ENCODE measurements around the gene PCDHB2. TPM values are rescaled to one million over a fixed set of nuclear protein-coding genes. Genes with fewer than 3 reads are reported as not detected.
"Not testable (repeated sequence)": the region's sequence is repeated elsewhere in the genome, so short reads cannot be mapped to it uniquely, and the experiment has no call there.

Gene PCDHB2
- not detected for total RNA-seq

GRCh38 chr5:141094481-141095262 is at the start of gene PCDHB2:
Gene PCDHB2 (plus strand): TSS chr5:141094615. CDS start chr5:141094791, 176 bp downstream.
- Mint-ChIP-seq H3K4me3 (peak within 1 kb of the TSS; percentile 28), H3K9me3 (peaks cover 21% of the 10 kb centered on the region), H3K36me3 (ENCODE audit: low read depth) (peaks cover 13% of the 10 kb centered on the region), H3K4me1 (ENCODE audit: low read depth) (no peaks in the 10 kb centered on the region), H3K27me3 (ENCODE audit: low read depth) (peaks cover 34% of the 10 kb centered on the region), H3K27ac (no peak within 1 kb of the TSS)
- intact Hi-C loops (cut with micrococcal nuclease) = no loop called here
- CTCF ChIA-PET = interaction anchor here (0.6 to 1.8 kb wide), 2 partner anchors 9 to 345 kb away, joined by 4 to 9 read pairs; no protein-coding TSS in a partner anchor
- peak; percentile 26 for DNase-seq

- no peak within 1 kb of the TSS for H3K27ac Mint-ChIP-seq
- H3K9me3 Mint-ChIP-seq = peaks cover 3% of the 10 kb centered on the region
- H3K27me3 Mint-ChIP-seq (ENCODE audit: low read depth) = peaks cover 48% of the 10 kb centered on the region
- DNase-seq = no peak
- H3K4me3 Mint-ChIP-seq = peak within 1 kb of the TSS; percentile 68
- no peaks in the 10 kb centered on the region for H3K36me3 Mint-ChIP-seq (ENCODE audit: low read depth)
- CTCF ChIA-PET = interaction anchor here (1.1 kb wide), 2 partner anchors 42 to 229 kb away, joined by 3 read pairs; partner anchors contain the start of gene PCDHA5
- intact Hi-C loops (cut with micrococcal nuclease) = no loop called here
- peaks cover 8% of the 10 kb centered on the region for H3K4me1 Mint-ChIP-seq (ENCODE audit: low read depth)
These were observed 43.5 kb upstream of the PCDHB2 start, which contains the start of gene PCDHB1 for GRCh38 chr5:141050622-141051520. Gene PCDHB1 (plus strand): TSS chr5:141051374. CDS start chr5:141051471, 97 bp downstream.

- CTCF ChIA-PET = interaction anchor here (1.1 kb wide), 1 partner anchor 230 kb away, joined by 3 read pairs; the partner anchor contains the start of gene PCDHA5
- Mint-ChIP-seq H3K36me3 (ENCODE audit: low read depth) (no peaks in the 10 kb centered on the region), H3K4me3 (peak overlapping the region; percentile 68), H3K27ac (no peak overlapping the region), H3K4me1 (ENCODE audit: low read depth) (peaks cover 8% of the 10 kb centered on the region), H3K27me3 (ENCODE audit: low read depth) (peaks cover 46% of the 10 kb centered on the region), H3K9me3 (peaks cover 3% of the 10 kb centered on the region)
- intact Hi-C loops (cut with micrococcal nuclease) = no loop called here
- no peak for DNase-seq
These were observed 42.9 kb upstream of the PCDHB2 start for GRCh38 chr5:141051521-141051866.

- CTCF ChIA-PET = interaction anchor here (0.7 kb wide), 4 partner anchors 32 to 247 kb away, joined by 3 to 5 read pairs (median 3); no protein-coding TSS in a partner anchor
- intact Hi-C loops (cut with micrococcal nuclease) = no loop called here
- H3K9me3 Mint-ChIP-seq = peaks cover 4% of the 10 kb centered on the region
These were observed 16.6 kb upstream of the PCDHB2 start for GRCh38 chr5:141077826-141078225.

GRCh38 chr5:141082228-141082627 is 12.2 kb upstream of the PCDHB2 start:
- CTCF ChIA-PET = no interaction called here
- peaks cover 3% of the 10 kb centered on the region for H3K9me3 Mint-ChIP-seq
- H3K27ac Mint-ChIP-seq = no peak overlapping the region
- H3K27me3 Mint-ChIP-seq (ENCODE audit: low read depth) = peaks cover 29% of the 10 kb centered on the region
- peaks cover 3% of the 10 kb centered on the region for H3K36me3 Mint-ChIP-seq (ENCODE audit: low read depth)
- no peak overlapping the region for H3K4me3 Mint-ChIP-seq
- intact Hi-C loops (cut with micrococcal nuclease) = loop anchor here (5.0 to 10.0 kb wide), 3 partner anchors 90 to 443 kb away; partner anchors contain the start of genes PCDHB7 and TAF7
- no peak for DNase-seq
- H3K4me1 Mint-ChIP-seq (ENCODE audit: low read depth) = peaks cover 6% of the 10 kb centered on the region

More at GRCh38 chr5:141077826-141078225, 16.6 kb upstream of the PCDHB2 start:
- Mint-ChIP-seq H3K27ac (no peak overlapping the region), H3K36me3 (ENCODE audit: low read depth) (peaks cover 6% of the 10 kb centered on the region), H3K27me3 (ENCODE audit: low read depth) (peaks cover 24% of the 10 kb centered on the region), H3K4me1 (ENCODE audit: low read depth) (no peaks in the 10 kb centered on the region), H3K4me3 (peak overlapping the region; percentile 32)
- DNase-seq = no peak

- Mint-ChIP-seq H3K9me3 (peaks cover 4% of the 10 kb centered on the region), H3K4me1 (ENCODE audit: low read depth) (peaks cover 6% of the 10 kb centered on the region), H3K36me3 (ENCODE audit: low read depth) (peaks cover 2% of the 10 kb centered on the region), H3K4me3 (peak overlapping the region; percentile 85), H3K27ac (no peak overlapping the region), H3K27me3 (ENCODE audit: low read depth) (peaks cover 23% of the 10 kb centered on the region)
- peak; percentile 77 for DNase-seq
- intact Hi-C loops (cut with micrococcal nuclease) = loop anchor here (1.0 to 10.0 kb wide), 4 partner anchors 88 to 480 kb away; partner anchors contain the start of genes PCDHB7 and TAF7
- CTCF ChIA-PET = interaction anchor here (1.0 kb wide), 1 partner anchor 278 kb away, joined by 4 read pairs; no protein-coding TSS in a partner anchor
These were observed 9.9 kb upstream of the PCDHB2 start for GRCh38 chr5:141084487-141084989.

GRCh38 chr5:141095263-141095641 is 837 bp downstream of the PCDHB2 start:
- Mint-ChIP-seq H3K4me3 (no peak overlapping the region), H3K36me3 (ENCODE audit: low read depth) (peaks cover 13% of the 10 kb centered on the region), H3K27me3 (ENCODE audit: low read depth) (peaks cover 38% of the 10 kb centered on the region), H3K27ac (no peak overlapping the region), H3K4me1 (ENCODE audit: low read depth) (no peaks in the 10 kb centered on the region), H3K9me3 (peaks cover 21% of the 10 kb centered on the region)
- intact Hi-C loops (cut with micrococcal nuclease) = no loop called here
- DNase-seq = no peak
- CTCF ChIA-PET = interaction anchor here (1.8 kb wide), 1 partner anchor 9 kb away, joined by 9 read pairs; no protein-coding TSS in a partner anchor

GRCh38 chr5:141096181-141096580 is 1.8 kb downstream of the PCDHB2 start:
- peaks cover 17% of the 10 kb centered on the region for H3K36me3 Mint-ChIP-seq (ENCODE audit: low read depth)
- H3K27me3 Mint-ChIP-seq (ENCODE audit: low read depth) = peaks cover 43% of the 10 kb centered on the region
- DNase-seq; H3K27ac Mint-ChIP-seq; intact Hi-C loops (cut with micrococcal nuclease); CTCF ChIA-PET; H3K4me3 Mint-ChIP-seq; H3K4me1 Mint-ChIP-seq (ENCODE audit: low read depth): not testable (repeated sequence)
- H3K9me3 Mint-ChIP-seq = peaks cover 30% of the 10 kb centered on the region

- H3K4me3 Mint-ChIP-seq; intact Hi-C loops (cut with micrococcal nuclease); CTCF ChIA-PET; H3K27ac Mint-ChIP-seq; H3K4me1 Mint-ChIP-seq (ENCODE audit: low read depth); DNase-seq: not testable (repeated sequence)
- Mint-ChIP-seq H3K27me3 (ENCODE audit: low read depth) (peaks cover 47% of the 10 kb centered on the region), H3K9me3 (peaks cover 32% of the 10 kb centered on the region), H3K36me3 (ENCODE audit: low read depth) (peaks cover 17% of the 10 kb centered on the region)
These were observed 2.2 kb downstream of the PCDHB2 start for GRCh38 chr5:141096586-141096985.

- Mint-ChIP-seq H3K9me3 (peaks cover 21% of the 10 kb centered on the region), H3K27ac (no peak within 1 kb of the TSS), H3K27me3 (ENCODE audit: low read depth) (peaks cover 42% of the 10 kb centered on the region), H3K36me3 (ENCODE audit: low read depth) (peaks cover 16% of the 10 kb centered on the region), H3K4me1 (ENCODE audit: low read depth) (peaks cover 2% of the 10 kb centered on the region), H3K4me3 (no peak within 1 kb of the TSS)
- intact Hi-C loops (cut with micrococcal nuclease) = no loop called here
- CTCF ChIA-PET = interaction anchor here (1.2 kb wide), 1 partner anchor 15 kb away, joined by 3 read pairs; no protein-coding TSS in a partner anchor
- DNase-seq = peak; percentile 70
These were observed 5.9 kb downstream of the PCDHB2 start, which contains the start of gene PCDHB3 for GRCh38 chr5:141100243-141100805. Gene PCDHB3 (plus strand): TSS chr5:141100473. CDS start chr5:141100650, 177 bp downstream.

GRCh38 chr5:141101059-141101458 is 6.6 kb downstream of the PCDHB2 start:
- H3K36me3 Mint-ChIP-seq (ENCODE audit: low read depth) = peaks cover 10% of the 10 kb centered on the region
- H3K27me3 Mint-ChIP-seq (ENCODE audit: low read depth) = peaks cover 36% of the 10 kb centered on the region
- CTCF ChIA-PET = interaction anchor here (1.2 kb wide), 1 partner anchor 15 kb away, joined by 3 read pairs; no protein-coding TSS in a partner anchor
- DNase-seq = no peak
- intact Hi-C loops (cut with micrococcal nuclease) = no loop called here
- H3K27ac Mint-ChIP-seq = no peak overlapping the region
- peaks cover 16% of the 10 kb centered on the region for H3K9me3 Mint-ChIP-seq
- no peak overlapping the region for H3K4me3 Mint-ChIP-seq
- peaks cover 2% of the 10 kb centered on the region for H3K4me1 Mint-ChIP-seq (ENCODE audit: low read depth)
